IMR-90 (cell line): ENCODE measurements around the gene TTI1.
A peak's percentile ranks its signal among the peaks of the same experiment; 100 is the strongest.

Source experiments
- CEBPB ChIP-seq: IDR thresholded peaks from 2 replicates; pipeline ENCODE4 v1.6.1; 2012; ENCODE audit warnings: low read depth, low read length, improper control_type of control experiment
- CHD1 ChIP-seq: IDR thresholded peaks from 2 replicates; pipeline ENCODE4 v1.6.1; 2012; ENCODE audit warnings: low read depth, low read length, improper control_type of control experiment
- CTCF ChIP-seq: conservative IDR thresholded peaks from 2 replicates; pipeline ENCODE4 v1.5.1; 2012; ENCODE audit warnings: mild to moderate bottlenecking, low read depth, low read length, improper control_type of control experiment
- MAFK ChIP-seq: IDR thresholded peaks from 2 replicates; pipeline ENCODE4 v1.6.1; 2012; ENCODE audit warnings: low read depth, low read length, improper control_type of control experiment
- POLR2A ChIP-seq: IDR thresholded peaks from 2 replicates; pipeline ENCODE4 v1.6.1; 2012; ENCODE audit warnings: mild to moderate bottlenecking, low read depth, low read length
- RAD21 ChIP-seq: IDR thresholded peaks from 2 replicates; pipeline ENCODE4 v1.6.1; 2012; ENCODE audit warnings: low read length, improper control_type of control experiment
- RCOR1 ChIP-seq: IDR thresholded peaks from 2 replicates; pipeline ENCODE4 v1.6.1; 2012; ENCODE audit warnings: mild to moderate bottlenecking, low read length, improper control_type of control experiment; ENCODE audit not compliant: insufficient replicate concordance
- RFX5 ChIP-seq: IDR thresholded peaks from 2 replicates; pipeline ENCODE4 v1.8.0; 2012; ENCODE audit warnings: low read depth, mild to moderate bottlenecking, low read length, moderate library complexity
- USF2 ChIP-seq: fragments of 150-350 bp; IDR thresholded peaks from 2 replicates; pipeline ENCODE4 v1.6.1; 2017; ENCODE audit warnings: mild to moderate bottlenecking, antibody characterized with exemption, low read length, low read depth

- TF ChIP-seq CTCF = no peak
- TF ChIP-seq POLR2A = peak; percentile 84
- no peak for TF ChIP-seq RCOR1
- no peak for TF ChIP-seq MAFK
- TF ChIP-seq CEBPB = no peak
- no peak for TF ChIP-seq CHD1
- TF ChIP-seq USF2 = no peak
- no peak for TF ChIP-seq RFX5
- TF ChIP-seq RAD21 = 0 out of 2 replicates have a peak, but pooled peaks have one; percentile 11
Observed at GRCh38 chr20:38033330-38034107, at the start of gene TTI1, which contains the start of gene RPRD1B.
